OCI-M2 (cell line): ENCODE data around the gene ERF.
A peak's percentile ranks its signal among the peaks of the same experiment; 100 is the strongest.

Source experiments
- DNase-seq: peaks from one replicate; lab custom pipeline; 2025; ENCODE audit not compliant: unreplicated experiment; lab: John Stamatoyannopoulos, UW

The ERF gene

DNA sequence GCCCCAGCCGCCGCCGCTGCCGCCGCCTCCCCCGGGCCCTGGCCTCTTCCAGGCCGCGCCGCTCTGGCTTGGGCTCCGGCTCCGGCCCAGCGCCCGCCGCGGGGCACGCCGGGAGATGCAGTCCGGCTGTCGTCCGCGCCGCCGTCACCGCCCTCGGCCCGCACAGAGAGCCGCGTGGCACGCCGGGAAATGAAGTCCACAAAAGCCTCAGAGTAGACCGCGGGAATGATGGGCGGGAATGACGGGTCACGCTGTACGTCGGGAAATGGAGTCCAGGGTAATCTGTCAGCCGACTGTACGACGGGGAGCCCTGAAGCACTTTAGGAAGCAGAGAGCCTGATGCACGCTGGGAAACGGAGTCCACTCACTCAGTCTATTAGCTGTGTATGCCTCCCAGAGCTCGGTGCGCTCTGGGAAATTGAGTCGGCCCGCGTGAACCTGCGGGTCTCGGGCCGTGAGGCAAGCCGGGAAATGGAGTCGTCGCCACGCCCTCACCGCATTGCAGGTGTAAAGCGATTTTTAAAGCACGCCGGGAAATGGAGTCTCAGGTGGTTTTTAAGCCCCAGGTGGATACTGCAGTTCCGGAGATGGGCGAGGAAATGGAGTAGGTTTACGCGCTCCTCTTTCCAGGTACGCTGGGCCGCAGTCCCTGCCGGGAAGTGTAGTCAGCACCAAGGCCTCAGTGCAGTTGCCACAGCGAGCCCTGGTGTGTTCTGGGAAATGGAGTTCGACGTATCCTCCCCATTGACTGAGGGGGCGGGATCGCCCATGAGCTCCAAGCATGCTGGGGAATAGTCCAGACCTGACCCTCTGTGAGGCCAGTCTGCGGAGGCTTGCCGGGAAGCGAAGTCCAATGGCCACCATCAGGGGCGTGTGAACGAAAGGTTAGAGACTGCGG, 12.2 kb downstream of the ERF start, which contains the start of gene GSK3A:
Gene GSK3A (minus strand): TSS at position 91 of the 898 bp plus-strand sequence. CDS start 137 bp downstream, outside the sequence.
- DNase-seq, result peak; percentile 94

GRCh38 chr19:42242069-42242511, 12.8 kb downstream of the ERF start:
- no peak for DNase-seq

GRCh38 chr19:42241279-42241678, 13.6 kb downstream of the ERF start:
- DNase-seq, result no peak

DNA sequence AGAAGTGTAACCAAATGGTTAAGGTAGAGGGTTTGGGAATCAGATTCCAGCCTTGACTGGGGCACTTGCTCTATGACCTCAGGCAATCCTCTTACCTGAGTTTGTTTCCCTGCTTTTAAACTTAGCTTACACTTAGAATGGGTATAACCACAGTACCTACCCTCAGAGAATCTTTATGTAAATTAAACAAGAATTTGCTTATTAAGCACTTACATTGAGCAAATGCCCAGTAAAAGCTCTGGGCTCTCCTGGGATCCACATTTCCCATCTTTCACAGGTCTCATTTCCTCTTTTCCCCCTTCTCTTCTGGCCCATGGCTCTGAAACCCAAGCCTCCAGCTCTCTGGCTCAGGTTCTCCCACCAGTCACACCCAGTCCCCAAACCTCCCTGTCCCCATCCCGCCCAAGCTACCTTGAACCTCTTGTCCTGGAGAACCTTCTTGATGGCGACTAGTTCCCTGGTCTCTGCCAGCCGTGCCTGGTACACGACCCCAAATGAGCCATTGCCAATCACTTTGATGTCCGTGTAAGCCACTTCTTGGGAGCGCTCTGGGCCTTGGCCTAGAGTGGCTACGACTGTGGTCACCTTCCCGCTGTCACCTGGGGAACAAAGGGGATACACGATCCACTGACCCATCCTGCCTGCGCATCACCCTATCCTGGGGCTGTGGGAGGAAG, 15.2 kb downstream of the ERF start:
- no peak for DNase-seq

GRCh38 chr19:42235181-42235580, 19.7 kb downstream of the ERF start:
- DNase-seq, result no peak

GRCh38 chr19:42234364-42234763, 20.6 kb downstream of the ERF start:
- no peak for DNase-seq

DNA sequence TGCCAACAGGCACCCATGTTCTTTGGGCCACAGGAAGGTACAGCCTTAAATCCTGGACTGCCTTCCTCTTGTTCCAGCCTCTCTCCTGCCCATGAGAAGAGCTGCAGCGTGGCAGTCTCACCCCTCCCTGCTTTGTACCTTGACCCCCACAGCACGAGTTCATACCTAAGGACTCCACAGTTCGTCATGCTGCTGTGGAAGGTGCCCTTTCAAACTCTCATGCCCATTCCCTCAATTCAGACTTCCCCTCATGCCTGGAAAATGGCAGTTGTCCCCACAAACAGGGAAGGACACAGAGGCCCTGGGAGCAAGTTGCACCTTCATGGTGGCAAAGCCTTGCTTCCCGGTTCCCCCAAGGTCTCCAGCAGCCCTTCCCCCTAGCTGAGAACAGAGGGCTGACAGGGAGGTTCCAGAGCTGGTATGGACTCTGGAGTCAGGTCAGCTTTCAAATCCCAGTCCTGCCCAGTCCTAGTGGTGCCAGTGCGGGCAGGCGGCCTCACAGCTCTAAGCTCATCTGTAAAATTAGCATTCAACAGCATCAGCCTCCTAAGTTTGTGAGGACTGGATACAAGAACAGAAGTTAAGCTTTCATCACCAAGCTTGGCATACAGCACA, 21.1 kb downstream of the ERF start:
- DNase-seq, result no peak

- DNase-seq, result no peak
Observed at GRCh38 chr19:42233106-42233505, 21.8 kb downstream of the ERF start.

DNA sequence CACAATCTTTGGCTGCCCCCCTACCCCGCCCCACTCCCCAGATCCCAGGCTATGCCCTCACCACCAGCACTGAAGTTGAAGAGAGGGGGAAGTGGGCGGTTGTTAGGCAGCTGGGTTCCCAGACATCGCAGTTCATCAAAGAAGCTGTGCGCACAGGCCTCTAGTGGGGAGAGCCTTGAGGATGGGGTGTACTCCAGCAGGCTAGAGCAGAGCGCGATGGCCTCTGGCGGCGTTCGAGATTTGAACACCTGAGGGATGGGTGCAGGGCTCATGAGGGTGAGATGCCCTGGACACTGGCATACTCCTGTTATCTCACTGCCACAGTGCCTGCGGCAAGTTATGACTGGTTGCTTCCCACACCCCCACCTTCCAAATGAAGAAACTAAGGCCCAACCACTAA, 22.5 kb downstream of the ERF start:
- no peak for DNase-seq

DNA sequence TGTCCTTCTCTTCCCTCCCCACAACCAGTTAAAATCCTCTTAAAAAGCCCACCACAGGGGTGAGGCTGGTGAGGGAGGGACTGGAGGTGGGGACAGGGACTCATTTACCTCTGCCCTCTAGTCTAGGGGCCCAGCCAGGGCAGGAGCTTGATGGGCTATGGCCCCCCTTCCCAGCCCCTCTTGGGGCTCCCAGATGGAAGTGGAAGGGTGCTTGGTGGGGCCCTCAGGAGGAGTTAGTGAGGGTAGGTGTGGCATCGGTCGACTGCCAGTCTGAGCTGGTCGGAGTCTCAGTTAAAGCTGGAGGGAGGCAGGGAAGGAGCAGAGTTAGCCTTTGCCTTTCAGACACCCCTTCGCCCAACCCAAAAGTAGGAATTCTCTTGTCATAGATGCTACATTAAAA, 24.4 kb downstream of the ERF start:
- no peak for DNase-seq

DNA sequence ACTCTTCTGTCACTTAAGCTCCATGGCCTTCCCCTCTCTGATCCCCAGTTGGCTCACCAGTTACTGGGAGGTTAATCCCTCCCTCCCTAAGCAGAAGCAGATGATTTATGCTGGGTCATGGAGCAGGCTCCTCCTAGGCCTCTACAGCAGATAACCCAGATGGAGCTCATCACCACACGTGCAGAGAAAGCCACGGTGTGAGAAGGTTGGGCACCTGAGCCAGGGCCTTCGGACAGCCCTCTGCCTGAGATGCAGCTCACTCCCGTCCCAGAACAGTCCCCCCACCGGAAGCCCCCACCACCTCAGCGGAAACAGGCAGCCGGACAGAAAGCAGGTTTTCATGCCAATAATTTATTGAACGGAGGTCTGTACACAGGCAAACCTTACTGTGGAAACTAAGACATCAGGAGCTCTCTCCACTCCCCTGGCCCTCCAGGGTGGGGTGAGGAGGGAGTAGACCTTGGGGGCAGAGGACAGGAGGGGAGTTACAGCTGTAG, 25.0 kb downstream of the ERF start:
- DNase-seq, result no peak

DNA sequence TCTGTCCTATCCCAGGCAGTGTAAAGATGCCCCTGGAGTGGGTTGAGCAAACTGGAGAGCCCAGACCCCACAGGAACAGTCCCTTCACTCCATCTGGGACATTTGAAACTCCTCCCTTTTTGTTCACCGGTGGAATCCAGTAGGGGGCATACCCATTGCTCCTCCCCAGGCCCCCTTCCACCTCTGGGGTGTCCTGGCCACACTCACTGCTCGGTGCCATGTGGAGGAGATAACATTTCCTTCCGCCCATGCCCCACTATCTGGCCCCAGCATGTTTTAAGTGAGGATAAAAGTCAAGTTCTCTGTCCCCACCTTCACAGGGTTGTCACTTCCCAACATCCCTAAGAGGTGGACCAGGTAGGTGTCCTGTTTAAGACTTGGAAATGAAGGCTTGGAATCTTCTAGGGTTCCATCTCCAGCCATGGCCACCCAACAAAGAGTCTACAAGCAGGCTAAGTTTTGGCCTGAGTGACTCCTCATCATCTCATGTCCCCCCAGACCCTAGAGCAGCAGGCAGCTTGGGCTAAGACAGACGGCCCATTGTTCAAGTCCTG, 25.6 kb downstream of the ERF start:
- no peak for DNase-seq

- no peak for DNase-seq
Observed at GRCh38 chr19:42228641-42229040, 26.3 kb downstream of the ERF start.

GRCh38 chr19:42226886-42227285, 28.0 kb downstream of the ERF start:
- no peak for DNase-seq

- no peak for DNase-seq
Observed at GRCh38 chr19:42225718-42226292, 29.1 kb downstream of the ERF start.

- no peak for DNase-seq
Observed at GRCh38 chr19:42224940-42225717, 29.8 kb downstream of the ERF start.

DNA sequence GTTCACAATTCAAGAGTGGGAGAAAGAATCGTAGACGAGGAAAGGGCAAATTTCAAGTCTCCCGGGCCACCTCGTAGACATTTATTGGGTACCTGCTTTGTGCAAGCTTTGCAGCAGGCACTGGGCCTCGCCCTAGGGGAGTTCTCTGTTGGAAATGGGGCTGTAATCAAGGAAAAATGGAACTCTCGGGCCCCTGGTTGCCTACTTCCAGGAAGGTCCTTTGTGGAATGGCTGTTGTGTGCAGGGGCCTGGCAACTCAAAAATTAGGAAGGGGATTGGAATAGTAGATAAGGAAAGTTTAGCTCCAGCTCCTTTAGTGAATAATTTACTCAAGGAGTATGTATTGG, 34.2 kb downstream of the ERF start:
- no peak for DNase-seq

- peak; percentile 97 for DNase-seq
Observed at GRCh38 chr19:42219812-42220750, 34.8 kb downstream of the ERF start, which contains the start of gene ZNF526. TSS of gene ZNF526 (plus strand) at chr19:42220312. CDS start at chr19:42224404, 4,092 bp downstream.
